HEK293 (cell line): Measurements from ENCODE around the gene MIER3.

Experiments used
- CTCF ChIA-PET: fragments of 350-600 bp; formaldehyde crosslinking; extraction: SDS; loops from one replicate; lab custom pipeline; 2021; ENCODE audit warnings: antibody characterized with exemption; lab: Yijun Ruan, JAX
- POLR2A ChIA-PET: fragments of 300-600 bp; formaldehyde crosslinking; extraction: SDS; loops from one replicate; lab custom pipeline; 2020; ENCODE audit warnings: antibody characterized with exemption, inconsistent platforms; lab: Yijun Ruan, JAX
- H3K27ac ChIP-seq: fragments of 200-500 bp; sonication (Bioruptor generic); 2 replicates; pipeline ENCODE4 v1.5.1; 2014; ENCODE audit warnings: low read depth, low read length, control low read depth, inconsistent platforms; ENCODE audit errors: extremely low read depth
- H3K36me3 ChIP-seq, 2 experiments: fragments of 200-500 bp in 1 of 2; sonication (Bioruptor generic) in 1 of 2; 1 replicate in 1 of 2; 2 replicates in 1 of 2; pipeline ENCODE4 v1.5.1; 2014 to 2017; ENCODE audit warnings: inconsistent platforms in 2 of 2, low read length in 2 of 2; ENCODE audit not compliant: control insufficient read depth in 2 of 2, insufficient read depth in 1 of 2
- H3K4me1 ChIP-seq: fragments of 200-500 bp; sonication (Bioruptor generic); 2 replicates; pipeline ENCODE4 v1.5.1; 2014; ENCODE audit warnings: mild to moderate bottlenecking, low read length, inconsistent platforms; ENCODE audit not compliant: control insufficient read depth, insufficient read depth
- H3K4me3 ChIP-seq: 2 replicates; pipeline ENCODE4 v1.5.1; 2011; ENCODE audit warnings: low read depth, mild to moderate bottlenecking, control low read depth, low read length, moderate library complexity
- H3K9me3 ChIP-seq: fragments of 200-500 bp; sonication (Bioruptor generic); 2 replicates; pipeline ENCODE4 v1.5.1; 2014; ENCODE audit warnings: low read depth, low read length, inconsistent platforms; ENCODE audit not compliant: control insufficient read depth, insufficient read depth
- HOXD13 ChIP-seq: sonication (generic); formaldehyde crosslinking; IDR thresholded peaks from 2 replicates; pipeline ENCODE4 v1.8.0; 2022; ENCODE audit warnings: missing genetic modification reagents, borderline replicate concordance
- KLF10 ChIP-seq: fragments of 450-650 bp; IDR thresholded peaks from 2 replicates; pipeline ENCODE4 v1.5.1; 2018; ENCODE audit warnings: missing biosample characterization, mild to moderate bottlenecking, missing genetic modification characterization
- KLF8 ChIP-seq: fragments of 450-650 bp; formaldehyde crosslinking; IDR thresholded peaks from 2 replicates; pipeline ENCODE4 v1.5.1; 2016; ENCODE audit warnings: missing biosample characterization, missing genetic modification characterization
- OSR2 ChIP-seq: fragments of 450-650 bp; formaldehyde crosslinking; IDR thresholded peaks from 2 replicates; pipeline ENCODE4 v1.5.1; 2016; ENCODE audit warnings: missing biosample characterization, missing genetic modification characterization
- REST ChIP-seq: fragments of 450-650 bp; formaldehyde crosslinking; IDR thresholded peaks from 2 replicates; pipeline ENCODE4 v1.5.1; 2016; ENCODE audit warnings: missing biosample characterization, missing genetic modification characterization
- TRIM28 ChIP-seq: IDR thresholded peaks from 2 replicates; pipeline ENCODE4 v1.6.1; 2011; ENCODE audit warnings: low read length, control low read depth, borderline replicate concordance
- YY2 ChIP-seq: fragments of 450-650 bp; formaldehyde crosslinking; IDR thresholded peaks from 2 replicates; pipeline ENCODE4 v1.5.1; 2016; ENCODE audit warnings: missing biosample characterization, missing genetic modification characterization
- ZEB2 ChIP-seq: fragments of 450-650 bp; formaldehyde crosslinking; IDR thresholded peaks from 2 replicates; pipeline ENCODE4 v1.5.1; 2016; ENCODE audit warnings: missing biosample characterization, missing genetic modification characterization
- ZNF2 ChIP-seq: fragments of 450-650 bp; formaldehyde crosslinking; IDR thresholded peaks from 2 replicates; pipeline ENCODE4 v1.5.1; 2016; ENCODE audit warnings: missing biosample characterization, missing genetic modification characterization
- ZNF223 ChIP-seq: fragments of 450-650 bp; formaldehyde crosslinking; IDR thresholded peaks from 2 replicates; pipeline ENCODE4 v1.5.1; 2016; ENCODE audit warnings: missing biosample characterization, missing genetic modification characterization
- ZNF24 ChIP-seq: fragments of 450-650 bp; formaldehyde crosslinking; IDR thresholded peaks from 2 replicates; pipeline ENCODE4 v1.5.1; 2016; ENCODE audit warnings: missing biosample characterization, missing genetic modification characterization
- ZNF280D ChIP-seq: fragments of 450-650 bp; formaldehyde crosslinking; IDR thresholded peaks from 2 replicates; pipeline ENCODE4 v1.5.1; 2016; ENCODE audit warnings: missing biosample characterization, missing genetic modification characterization
- ZNF37A ChIP-seq: fragments of 450-650 bp; IDR thresholded peaks from 2 replicates; pipeline ENCODE4 v1.5.1; 2018; ENCODE audit warnings: missing biosample characterization, missing genetic modification characterization
- ZNF398 ChIP-seq: fragments of 450-650 bp; formaldehyde crosslinking; IDR thresholded peaks from 2 replicates; pipeline ENCODE4 v1.5.1; 2017; ENCODE audit warnings: missing biosample characterization, missing genetic modification characterization
- ZNF48 ChIP-seq: fragments of 450-650 bp; formaldehyde crosslinking; IDR thresholded peaks from 2 replicates; pipeline ENCODE4 v1.5.1; 2016; ENCODE audit warnings: missing biosample characterization, missing genetic modification characterization
- ZNF510 ChIP-seq: fragments of 450-650 bp; formaldehyde crosslinking; IDR thresholded peaks from 2 replicates; pipeline ENCODE4 v1.5.1; 2018; ENCODE audit warnings: mild to moderate bottlenecking, missing genetic modification characterization, missing biosample characterization; ENCODE audit not compliant: insufficient replicate concordance
- ZNF645 ChIP-seq: fragments of 450-650 bp; formaldehyde crosslinking; IDR thresholded peaks from 2 replicates; pipeline ENCODE4; 2016; ENCODE audit warnings: missing biosample characterization, missing genetic modification characterization
- ZNF664 ChIP-seq: fragments of 450-650 bp; formaldehyde crosslinking; IDR thresholded peaks from 2 replicates; pipeline ENCODE4 v1.5.1; 2016; ENCODE audit warnings: missing biosample characterization, missing genetic modification characterization
- ZNF677 ChIP-seq: fragments of 450-650 bp; IDR thresholded peaks from 2 replicates; pipeline ENCODE4 v1.5.0; 2018; ENCODE audit warnings: missing biosample characterization, mild to moderate bottlenecking, missing genetic modification characterization, moderate library complexity
- ZNF76 ChIP-seq: fragments of 450-650 bp; formaldehyde crosslinking; IDR thresholded peaks from 2 replicates; pipeline ENCODE4; 2016; ENCODE audit warnings: low read depth, missing biosample characterization, missing genetic modification characterization, borderline replicate concordance
- ZXDB ChIP-seq: fragments of 450-650 bp; formaldehyde crosslinking; IDR thresholded peaks from 2 replicates; pipeline ENCODE4 v1.5.1; 2016; ENCODE audit warnings: missing biosample characterization, missing genetic modification characterization

MIER3 gene

GRCh38 chr5:56962286-56962685 lies 10.4 kb upstream of the MIER3 start (continued):
- TF ChIP-seq ZNF398 (no peak), KLF10 (no peak), ZNF37A (tag by site-specific recombination) (no peak), ZNF76 (tag by site-specific recombination) (no peak), REST (no peak), TRIM28 (no peak)

GRCh38 chr5:56961746-56962145 lies 9.8 kb upstream of the MIER3 start:
- no peak for TF ChIP-seq ZNF664
- TF ChIP-seq ZXDB (tag by site-specific recombination), result no peak
- no peak for TF ChIP-seq KLF8 (tag by site-specific recombination)
- TF ChIP-seq ZNF677, result no peak
- TF ChIP-seq ZNF24, result no peak
- TF ChIP-seq ZNF645 (tag by site-specific recombination), result no peak
- no peak for TF ChIP-seq ZEB2 (tag by site-specific recombination)
- TF ChIP-seq OSR2 (tag by site-specific recombination), result no peak
- no peak for TF ChIP-seq ZNF2
- TF ChIP-seq YY2 (tag by site-specific recombination), result no peak
- TF ChIP-seq ZNF510 (tag by site-specific recombination), result no peak
- TF ChIP-seq ZNF48, result no peak
- no peak for TF ChIP-seq ZNF223 (tag by site-specific recombination)
- no peak for TF ChIP-seq HOXD13 (CRISPR knock-in tag)
- TF ChIP-seq ZNF280D (tag by site-specific recombination), result no peak
- TF ChIP-seq, all 188 proteins: peak for 0
- ChIA-PET POLR2A (no interaction called here), CTCF (no interaction called here)
- Histone ChIP-seq H3K4me1 (no peaks in the 10 kb centered on the region), H3K27ac (no peak overlapping the region), H3K9me3 (no peaks in the 10 kb centered on the region), H3K36me3 (no peaks in the 10 kb centered on the region), H3K4me3 (no peak overlapping the region)
